Duodenal mucosa (tissue), 2 donors: ENCODE measurements around the gene PPP1R14C.

Experiments
- H3K27ac ChIP-seq: one replicate; pipeline ENCODE4 v1.7.0; 2013; ENCODE audit warnings: low read depth, low read length
- H3K27me3 ChIP-seq, 2 donors: one replicate each; pipeline ENCODE4 v1.7.0; 2013; ENCODE audit warnings: low read length in 2 of 2, control low read depth in 1 of 2; ENCODE audit not compliant: insufficient read depth in 2 of 2, control insufficient read depth in 1 of 2
- H3K36me3 ChIP-seq, 2 donors: one replicate each; pipeline ENCODE4 v1.7.0; 2013; ENCODE audit warnings: low read length in 2 of 2, control low read depth in 1 of 2; ENCODE audit not compliant: insufficient read depth in 2 of 2, control insufficient read depth in 1 of 2
- H3K4me1 ChIP-seq, 2 donors: one replicate each; pipeline ENCODE4 v1.7.0; 2013; ENCODE audit warnings: low read length in 2 of 2, control low read depth in 1 of 2; ENCODE audit not compliant: insufficient read depth in 2 of 2, control insufficient read depth in 1 of 2
- H3K4me3 ChIP-seq, 2 donors: one replicate each; pipeline ENCODE4 v1.7.0; 2013; ENCODE audit warnings: low read length in 2 of 2, low read depth in 1 of 2
- H3K9ac ChIP-seq, 2 donors: one replicate each; pipeline ENCODE4 v1.7.0; 2013; ENCODE audit warnings: low read length in 2 of 2, low read depth in 1 of 2
- H3K9me3 ChIP-seq, 2 donors: one replicate each; pipeline ENCODE4 v1.7.0; 2013; ENCODE audit warnings: low read length in 2 of 2, control low read depth in 1 of 2; ENCODE audit not compliant: control insufficient read depth in 1 of 2

Gene PPP1R14C

GRCh38 chr6:150118203-150118602 lies 24.6 kb upstream of the PPP1R14C start:
- Histone ChIP-seq H3K36me3 (no peaks in the 10 kb centered on the region), H3K27ac (no peak overlapping the region)

GRCh38 chr6:150118627-150119026 lies 24.2 kb upstream of the PPP1R14C start:
- Histone ChIP-seq H3K27me3 (no peaks in the 10 kb centered on the region), H3K9ac (no peak overlapping the region), H3K27ac (no peak overlapping the region), H3K36me3 (no peaks in the 10 kb centered on the region), H3K4me1 (peaks cover 0 to 5% of the 10 kb centered on the region in 2 donors), H3K4me3 (no peak overlapping the region), H3K9me3 (no peaks in the 10 kb centered on the region)

More at GRCh38 chr6:150118203-150118602, 24.6 kb upstream of the PPP1R14C start:
- Histone ChIP-seq H3K4me1 (peaks cover 0 to 5% of the 10 kb centered on the region in 2 donors), H3K9me3 (no peaks in the 10 kb centered on the region), H3K9ac (no peak overlapping the region), H3K27me3 (no peaks in the 10 kb centered on the region), H3K4me3 (no peak overlapping the region)

- Histone ChIP-seq H3K4me3 (no peak overlapping the region), H3K27me3 (no peaks in the 10 kb centered on the region), H3K9ac (no peak overlapping the region), H3K9me3 (no peaks in the 10 kb centered on the region), H3K27ac (no peak overlapping the region), H3K36me3 (no peaks in the 10 kb centered on the region), H3K4me1 (peaks cover 0 to 5% of the 10 kb centered on the region in 2 donors)
Observed at GRCh38 chr6:150119173-150119572, 23.7 kb upstream of the PPP1R14C start.

- Histone ChIP-seq H3K4me3 (no peak overlapping the region), H3K9ac (no peak overlapping the region), H3K27ac (no peak overlapping the region), H3K4me1 (peaks cover 0 to 3% of the 10 kb centered on the region in 2 donors), H3K27me3 (no peaks in the 10 kb centered on the region), H3K36me3 (no peaks in the 10 kb centered on the region), H3K9me3 (no peaks in the 10 kb centered on the region)
Observed at GRCh38 chr6:150123645-150124044, 19.2 kb upstream of the PPP1R14C start.

GRCh38 chr6:150124235-150124634 lies 18.6 kb upstream of the PPP1R14C start:
- no peak overlapping the region for H3K4me3 ChIP-seq
- H3K4me1 ChIP-seq = no peaks in the 10 kb centered on the region
- H3K36me3 ChIP-seq = no peaks in the 10 kb centered on the region
- no peaks in the 10 kb centered on the region for H3K9me3 ChIP-seq
- no peaks in the 10 kb centered on the region for H3K27me3 ChIP-seq
- no peak overlapping the region for H3K27ac ChIP-seq
- no peak overlapping the region for H3K9ac ChIP-seq

GRCh38 chr6:150126641-150127291 lies 16.1 kb upstream of the PPP1R14C start:
- Histone ChIP-seq H3K9me3 (no peaks in the 10 kb centered on the region), H3K4me3 (no peak overlapping the region), H3K27ac (no peak overlapping the region), H3K9ac (no peak overlapping the region), H3K27me3 (no peaks in the 10 kb centered on the region), H3K4me1 (no peaks in the 10 kb centered on the region), H3K36me3 (no peaks in the 10 kb centered on the region)

GRCh38 chr6:150128425-150128824 lies 14.4 kb upstream of the PPP1R14C start:
- no peak overlapping the region for H3K4me3 ChIP-seq
- H3K27ac ChIP-seq = no peak overlapping the region
- no peaks in the 10 kb centered on the region for H3K36me3 ChIP-seq
- H3K9me3 ChIP-seq = no peaks in the 10 kb centered on the region
- peaks cover under 1 to 2% of the 10 kb centered on the region in 2 donors for H3K4me1 ChIP-seq
- H3K9ac ChIP-seq = no peak overlapping the region
- H3K27me3 ChIP-seq = no peaks in the 10 kb centered on the region

GRCh38 chr6:150129616-150130505 lies 13.0 kb upstream of the PPP1R14C start:
- peaks cover 0 to 5% of the 10 kb centered on the region in 2 donors for H3K27me3 ChIP-seq
- H3K9ac ChIP-seq = no peak overlapping the region
- H3K9me3 ChIP-seq = no peaks in the 10 kb centered on the region
- peaks cover 11 to 15% of the 10 kb centered on the region in 2 donors for H3K4me1 ChIP-seq
- no peaks in the 10 kb centered on the region for H3K36me3 ChIP-seq
- H3K27ac ChIP-seq = no peak overlapping the region
- H3K4me3 ChIP-seq = no peak overlapping the region

- H3K4me1 ChIP-seq = peaks cover 16 to 18% of the 10 kb centered on the region in 2 donors
- no peaks in the 10 kb centered on the region for H3K36me3 ChIP-seq
- H3K9me3 ChIP-seq = peaks cover 0 to 3% of the 10 kb centered on the region in 2 donors
- peaks cover 0 to 6% of the 10 kb centered on the region in 2 donors for H3K27me3 ChIP-seq
- H3K9ac ChIP-seq = peak overlapping the region in 1 of 2 donors; percentile 0
- H3K4me3 ChIP-seq = no peak overlapping the region
- H3K27ac ChIP-seq = no peak overlapping the region
Observed at GRCh38 chr6:150133686-150134085, 9.2 kb upstream of the PPP1R14C start.

- Histone ChIP-seq H3K27me3 (peaks cover 0 to 6% of the 10 kb centered on the region in 2 donors), H3K9me3 (peaks cover 0 to 3% of the 10 kb centered on the region in 2 donors), H3K36me3 (no peaks in the 10 kb centered on the region), H3K4me3 (peak overlapping the region in 1 of 2 donors; percentile 18), H3K4me1 (peaks cover 18 to 21% of the 10 kb centered on the region in 2 donors), H3K27ac (no peak overlapping the region), H3K9ac (no peak overlapping the region)
Observed at GRCh38 chr6:150134280-150134920, 8.4 kb upstream of the PPP1R14C start.
